CD14-positive monocyte (primary cell): Measurements from ENCODE around the gene RNU6-8. TPM values are rescaled to one million over a fixed set of nuclear protein-coding genes. Genes with fewer than 3 reads are reported as not detected.

Experiments used
- DNase-seq, 3 donors: peaks; one replicate each; pipeline ENCODE4 v3.0.0-alpha.2; 2011 to 2022
- H2AFZ ChIP-seq: 2 replicates; pipeline ENCODE4 v1.6.0; 2012; ENCODE audit warnings: mild to moderate bottlenecking, low read depth, low read length, inconsistent platforms; ENCODE audit not compliant: insufficient read depth, poor library complexity, severe bottlenecking
- H3K27ac ChIP-seq, 2 donors: 1 replicate in 1 of 2; 2 replicates in 1 of 2; pipeline ENCODE4 v1.5.1; 2012 to 2013; ENCODE audit warnings: low read length in 2 of 2, control low read depth in 1 of 2, inconsistent platforms in 1 of 2, low read depth in 1 of 2, mild to moderate bottlenecking in 1 of 2
- H3K27me3 ChIP-seq, 2 donors: one replicate each; pipeline versions ENCODE4 v1.6.0 to v1.6.1; 2011 to 2013; ENCODE audit warnings: low read length in 2 of 2; ENCODE audit not compliant: control insufficient read depth in 2 of 2, insufficient read depth in 2 of 2
- H3K36me3 ChIP-seq, 2 donors: replicated peaks in 1 of 2; 1 replicate in 1 of 2; 2 replicates in 1 of 2; pipeline versions ENCODE4 v1.5.1 to v1.6.1; 2012 to 2013; ENCODE audit warnings: low read length in 2 of 2, control low read depth in 1 of 2, inconsistent platforms in 1 of 2, mild to moderate bottlenecking in 1 of 2; ENCODE audit not compliant: insufficient read depth in 2 of 2, control insufficient read depth in 1 of 2
- H3K4me1 ChIP-seq, 2 donors: 1 replicate in 1 of 2; 2 replicates in 1 of 2; pipeline versions ENCODE4 v1.5.1 to v1.6.1; 2012 to 2013; ENCODE audit warnings: low read length in 2 of 2, control low read depth in 1 of 2, inconsistent platforms in 1 of 2, mild to moderate bottlenecking in 1 of 2, moderate library complexity in 1 of 2; ENCODE audit not compliant: insufficient read depth in 2 of 2, control insufficient read depth in 1 of 2
- H3K4me2 ChIP-seq: replicated peaks from 2 replicates; pipeline ENCODE3; 2012; ENCODE audit warnings: low read length, moderate library complexity, mild to moderate bottlenecking; ENCODE audit not compliant: poor library complexity, severe bottlenecking; ENCODE audit errors: extremely low read depth
- H3K4me3 ChIP-seq, 3 experiments: fragments of 200-600 bp in 1 of 3; sonication (generic) in 1 of 3; replicated peaks in 1 of 3; 1 replicate in 2 of 3; 2 replicates in 1 of 3; pipeline ENCODE4 v1.5.1; 2011 to 2013; ENCODE audit warnings: low read length in 3 of 3, mild to moderate bottlenecking in 3 of 3, control low read depth in 2 of 3, low read depth in 2 of 3, inconsistent platforms in 1 of 3, moderate library complexity in 1 of 3
- H3K79me2 ChIP-seq: 2 replicates; pipeline ENCODE4 v1.6.0; 2012; ENCODE audit warnings: mild to moderate bottlenecking, control low read depth, inconsistent platforms, low read length, moderate library complexity; ENCODE audit not compliant: insufficient read depth
- H3K9ac ChIP-seq: 2 replicates; pipeline ENCODE4 v1.6.0; 2017; ENCODE audit warnings: low read length, mild to moderate bottlenecking; ENCODE audit not compliant: insufficient read depth, poor library complexity, severe bottlenecking
- H3K9me3 ChIP-seq, 2 donors: replicated peaks in 1 of 2; 1 replicate in 1 of 2; 2 replicates in 1 of 2; pipeline versions ENCODE4 v1.5.1 to v1.6.1; 2012 to 2013; ENCODE audit warnings: low read length in 2 of 2, control low read depth in 1 of 2; ENCODE audit not compliant: control insufficient read depth in 1 of 2, insufficient read depth in 1 of 2
- H4K20me1 ChIP-seq: 2 replicates; pipeline ENCODE4 v1.6.0; 2012; ENCODE audit warnings: mild to moderate bottlenecking, low read length, control low read depth, moderate library complexity; ENCODE audit not compliant: insufficient read depth
- H3K27ac Mint-ChIP-seq, 7 donors: one replicate each; pipeline ENCODE4 v1.8.0; 2020; ENCODE audit warnings: mild to moderate bottlenecking in 7 of 7, mixed read lengths in 7 of 7, moderate library complexity in 6 of 7, inconsistent platforms in 2 of 7
- H3K27me3 Mint-ChIP-seq, 3 donors: one replicate each; pipeline ENCODE4 v1.8.0; 2021 to 2022; ENCODE audit warnings: low read depth in 3 of 3, mild to moderate bottlenecking in 3 of 3, mixed read lengths in 3 of 3, moderate library complexity in 3 of 3, inconsistent platforms in 1 of 3
- H3K36me3 Mint-ChIP-seq, 2 donors: one replicate each; pipeline ENCODE4 v1.8.0; 2020; ENCODE audit warnings: mixed read lengths in 2 of 2, inconsistent platforms in 1 of 2, mild to moderate bottlenecking in 1 of 2
- H3K4me1 Mint-ChIP-seq: one replicate; pipeline ENCODE4 v1.8.0; 2020; ENCODE audit warnings: mild to moderate bottlenecking, mixed read lengths
- H3K4me3 Mint-ChIP-seq, 2 donors: one replicate each; pipeline ENCODE4 v1.8.0; 2020; ENCODE audit warnings: mild to moderate bottlenecking in 2 of 2, mixed read lengths in 2 of 2, moderate library complexity in 1 of 2
- H3K9me3 Mint-ChIP-seq, 7 donors: one replicate each; pipeline ENCODE4 v1.8.0; 2020 to 2022; ENCODE audit warnings: mixed read lengths in 7 of 7, mild to moderate bottlenecking in 6 of 7, moderate library complexity in 6 of 7, inconsistent platforms in 2 of 7
- CTCF ChIP-seq: fragments of 200-600 bp; IDR thresholded peaks from one replicate; pipeline ENCODE4 v1.8.0; 2022; ENCODE audit warnings: antibody characterized with exemption, mild to moderate bottlenecking
- WGBS: methylation state at CpG from one replicate; pipeline ENCODE4 v1.1.5; 2013; ENCODE audit warnings: missing lambda C conversion rate; ENCODE audit not compliant: insufficient coverage; 5-methylcytosine and 5-hydroxymethylcytosine counted together
- intact Hi-C, 2 donors: fragments of 100-400 bp; cut with micrococcal nuclease; formaldehyde crosslinking; loops; one replicate each; pipeline versions ENCODE4 v1.15.0 to v1.15.1; 2023
- polyA plus RNA-seq, 3 donors: library from polyadenylated mRNA; depleted of rRNA in 1 of 3; unstranded in 2 of 3; stranded (reverse) in 1 of 3; fragments of 300-500 nt in 2 of 3; fragments of >200 nt in 1 of 3; fragmentation: Illumina TruSeq in 2 of 3; gene quantifications; 1 replicate in 2 of 3; 2 replicates in 1 of 3; pipeline ENCODE4 v1.2.3, GENCODE V29; 2012 to 2021

Gene RNU6-8
- polyA plus RNA-seq, 3 donors = not detected

- H2AFZ ChIP-seq = no peak overlapping the region
- no peak for TF ChIP-seq CTCF
- peaks cover 49% of the 10 kb centered on the region for H3K4me1 Mint-ChIP-seq
- H3K36me3 Mint-ChIP-seq = peaks cover 0 to 2% of the 10 kb centered on the region in 2 donors
- H3K4me3 Mint-ChIP-seq = no peak overlapping the region
- no peak overlapping the region for H3K4me2 ChIP-seq
- H3K79me2 ChIP-seq = no peaks in the 10 kb centered on the region
- intact Hi-C loops = no loop called here
- peaks cover 0 to 4% (median 0%) of the 10 kb centered on the region in 7 donors for H3K9me3 Mint-ChIP-seq
- 100% methylated on average over 1 of the region's 3 CpGs for WGBS
- peaks cover 25 to 32% of the 10 kb centered on the region in 2 donors for H3K27me3 ChIP-seq
- no peak overlapping the region for H3K27ac Mint-ChIP-seq
- no peak overlapping the region for H3K4me3 ChIP-seq
- no peak for DNase-seq
- H3K36me3 ChIP-seq = no peaks in the 10 kb centered on the region
- H3K27ac ChIP-seq = no peak overlapping the region
- H3K27me3 Mint-ChIP-seq = peaks cover 32 to 52% (median 37%) of the 10 kb centered on the region in 3 donors
- peaks cover 0 to 12% of the 10 kb centered on the region in 2 donors for H3K9me3 ChIP-seq
- peaks cover 43 to 45% of the 10 kb centered on the region in 2 donors for H3K4me1 ChIP-seq
- no peaks in the 10 kb centered on the region for H4K20me1 ChIP-seq
- no peak overlapping the region for H3K9ac ChIP-seq
These were observed 2.5 kb upstream of the RNU6-8 start for GRCh38 chr14:32205554-32205953.

- WGBS = 0% methylated on average over 2 of the region's 14 CpGs
- TF ChIP-seq CTCF = no peak
- Histone ChIP-seq H3K79me2 (no peaks in the 10 kb centered on the region), H3K4me2 (peak overlapping the region; percentile 90), H3K9me3 (peaks cover 0 to 12% of the 10 kb centered on the region in 2 donors), H3K4me3 (peak overlapping the region in 2 of 3 experiments; percentile 55 to 87), H3K4me1 (peaks cover 44 to 53% of the 10 kb centered on the region in 2 donors), H4K20me1 (no peaks in the 10 kb centered on the region), H3K9ac (no peak overlapping the region), H3K27me3 (peaks cover 25 to 32% of the 10 kb centered on the region in 2 donors), H3K27ac (no peak overlapping the region), H3K36me3 (no peaks in the 10 kb centered on the region), H2AFZ (peak overlapping the region; percentile 71)
- peaks cover 0 to 4% (median 0%) of the 10 kb centered on the region in 7 donors for H3K9me3 Mint-ChIP-seq
- H3K36me3 Mint-ChIP-seq = peaks cover 0 to 2% of the 10 kb centered on the region in 2 donors
- H3K4me1 Mint-ChIP-seq = peaks cover 54% of the 10 kb centered on the region
- peak overlapping the region in 1 of 7 donors; percentile 4 for H3K27ac Mint-ChIP-seq
- no peak for DNase-seq
- intact Hi-C loops = no loop called here
- H3K4me3 Mint-ChIP-seq = peak overlapping the region; percentile 87 to 96
- H3K27me3 Mint-ChIP-seq = peaks cover 32 to 48% (median 37%) of the 10 kb centered on the region in 3 donors
These were observed 874 bp upstream of the RNU6-8 start for GRCh38 chr14:32203928-32204357.
